Fibroblast of lung (primary cell): Measurements from ENCODE around the gene PBX4. TPM values are rescaled to one million over a fixed set of nuclear protein-coding genes. Genes with fewer than 3 reads are reported as not detected.
A peak's percentile ranks its signal among the peaks of the same experiment; 100 is the strongest.

Source experiments
- DNase-seq, 2 donors: peaks; one replicate each; pipeline versions ENCODE4 v3.0.0 to v3.0.0-alpha.2; 2010; ENCODE audit warnings: low read depth in 2 of 2
- H2AFZ ChIP-seq: 2 replicates; pipeline ENCODE4 v1.5.1; 2012; ENCODE audit warnings: low read length, control low read depth, inconsistent platforms
- H3K27ac ChIP-seq: 2 replicates; pipeline ENCODE4 v1.5.1; 2011; ENCODE audit warnings: low read length, control low read depth; ENCODE audit not compliant: insufficient read depth
- H3K27me3 ChIP-seq: 2 replicates; pipeline ENCODE4 v1.5.1; 2011; ENCODE audit warnings: mild to moderate bottlenecking, low read length; ENCODE audit not compliant: control insufficient read depth, insufficient read depth
- H3K36me3 ChIP-seq: 2 replicates; pipeline ENCODE4 v1.5.1; 2011; ENCODE audit warnings: low read length; ENCODE audit not compliant: control insufficient read depth, insufficient read depth
- H3K4me1 ChIP-seq: 2 replicates; pipeline ENCODE4 v1.5.1; 2011; ENCODE audit warnings: low read length; ENCODE audit not compliant: control insufficient read depth, insufficient read depth; ENCODE audit errors: extremely low read depth
- H3K4me2 ChIP-seq: 2 replicates; pipeline ENCODE4 v1.5.1; 2011; ENCODE audit warnings: low read length, control low read depth; ENCODE audit not compliant: insufficient read depth; ENCODE audit errors: extremely low read depth
- H3K4me3 ChIP-seq, 4 experiments: fragments of 200-600 bp in 1 of 4; sonication (generic) in 1 of 4; replicated peaks in 1 of 4; 2 replicates each; pipeline ENCODE4 v1.5.1; 2011 to 2016; ENCODE audit warnings: low read length in 4 of 4, low read depth in 3 of 4, mild to moderate bottlenecking in 3 of 4, control low read depth in 2 of 4, inconsistent platforms in 1 of 4, mixed read lengths in 1 of 4; ENCODE audit not compliant: insufficient read depth in 1 of 4; ENCODE audit errors: control extremely low read depth in 1 of 4
- H3K79me2 ChIP-seq: 2 replicates; pipeline ENCODE4 v1.5.1; 2012; ENCODE audit warnings: mild to moderate bottlenecking, low read length, inconsistent platforms; ENCODE audit not compliant: control insufficient read depth, insufficient read depth
- H3K9ac ChIP-seq: 2 replicates; pipeline ENCODE4 v1.5.1; 2011; ENCODE audit warnings: mild to moderate bottlenecking, low read length, control low read depth; ENCODE audit not compliant: insufficient read depth
- H3K9me3 ChIP-seq: 2 replicates; pipeline ENCODE4 v1.5.1; 2012; ENCODE audit warnings: low read depth, low read length; ENCODE audit not compliant: control insufficient read depth, insufficient read depth
- H4K20me1 ChIP-seq: 2 replicates; pipeline ENCODE4 v1.5.1; 2011; ENCODE audit warnings: low read length; ENCODE audit not compliant: control insufficient read depth, insufficient read depth; ENCODE audit errors: extremely low read depth
- EZH2 ChIP-seq: IDR thresholded peaks from 2 replicates; pipeline ENCODE4 v1.5.1; 2012; ENCODE audit warnings: low read length, control low read depth, mild to moderate bottlenecking; ENCODE audit errors: missing control alignments
- polyA plus RNA-seq, 2 donors: library from polyadenylated mRNA; depleted of rRNA in 1 of 2; stranded (reverse) in 1 of 2; unstranded in 1 of 2; fragments of >200 nt; gene quantifications; 2 replicates each; pipeline ENCODE4 v1.2.1, GENCODE V29; 2011 to 2012; ENCODE audit warnings: missing spikeins in 1 of 2
- total RNA-seq: library from RNA; depleted of rRNA; stranded (reverse); fragments of >200 nt; gene quantifications from 2 replicates; pipeline ENCODE4 v1.2.1, GENCODE V29; 2014
- TF ChIP-seq, protein P1 (sequence below), 2 donors: IDR thresholded peaks in 1 of 2; conservative IDR thresholded peaks in 1 of 2; 1 replicate in 1 of 2; 2 replicates in 1 of 2; pipeline ENCODE4 v1.5.1; 2011 to 2012; ENCODE audit warnings: low read length in 2 of 2, control low read depth in 1 of 2, inconsistent platforms in 1 of 2, low read depth in 1 of 2, mild to moderate bottlenecking in 1 of 2

Gene PBX4
- total and polyA plus RNA-seq, 2 donors (not counting 1 experiment from before 2014, with no cell fraction given): 0.39 to 1.7 TPM

DNA sequence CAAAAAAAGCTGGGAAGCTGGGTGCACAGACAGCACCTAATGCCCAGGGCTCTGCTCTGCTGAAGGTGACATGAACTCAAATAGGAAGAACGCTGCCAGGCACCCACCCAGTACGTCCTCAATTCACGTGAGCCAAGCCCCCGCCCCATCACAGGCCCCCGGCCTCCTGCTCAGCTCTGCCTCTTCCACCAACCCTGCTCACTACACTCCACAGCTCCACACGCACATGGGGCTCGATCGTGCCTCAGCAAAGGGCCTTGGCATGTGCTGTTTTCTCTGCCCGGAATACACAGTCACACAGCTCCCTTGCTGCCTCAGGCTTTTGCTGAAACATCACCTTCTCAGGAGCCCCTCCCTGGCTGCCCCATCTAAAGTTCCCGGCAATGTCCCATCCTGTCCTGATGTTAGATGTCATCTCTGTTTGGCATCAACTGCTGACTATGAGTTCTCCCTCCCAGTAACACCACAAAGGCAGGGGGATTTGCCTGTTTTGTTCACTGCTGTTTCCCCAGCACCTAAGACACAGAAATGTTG lies 42.7 kb upstream of the PBX4 start:
- TF ChIP-seq, protein P1, sequence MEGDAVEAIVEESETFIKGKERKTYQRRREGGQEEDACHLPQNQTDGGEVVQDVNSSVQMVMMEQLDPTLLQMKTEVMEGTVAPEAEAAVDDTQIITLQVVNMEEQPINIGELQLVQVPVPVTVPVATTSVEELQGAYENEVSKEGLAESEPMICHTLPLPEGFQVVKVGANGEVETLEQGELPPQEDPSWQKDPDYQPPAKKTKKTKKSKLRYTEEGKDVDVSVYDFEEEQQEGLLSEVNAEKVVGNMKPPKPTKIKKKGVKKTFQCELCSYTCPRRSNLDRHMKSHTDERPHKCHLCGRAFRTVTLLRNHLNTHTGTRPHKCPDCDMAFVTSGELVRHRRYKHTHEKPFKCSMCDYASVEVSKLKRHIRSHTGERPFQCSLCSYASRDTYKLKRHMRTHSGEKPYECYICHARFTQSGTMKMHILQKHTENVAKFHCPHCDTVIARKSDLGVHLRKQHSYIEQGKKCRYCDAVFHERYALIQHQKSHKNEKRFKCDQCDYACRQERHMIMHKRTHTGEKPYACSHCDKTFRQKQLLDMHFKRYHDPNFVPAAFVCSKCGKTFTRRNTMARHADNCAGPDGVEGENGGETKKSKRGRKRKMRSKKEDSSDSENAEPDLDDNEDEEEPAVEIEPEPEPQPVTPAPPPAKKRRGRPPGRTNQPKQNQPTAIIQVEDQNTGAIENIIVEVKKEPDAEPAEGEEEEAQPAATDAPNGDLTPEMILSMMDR (conservative IDR thresholded peaks at IDR 0.05 in 1 of 2, IDR thresholded peaks at IDR 0.05 in 1 of 2; ENCODE audit: low read depth in 1 of 2, low read length in 2 of 2): no peak
- TF ChIP-seq EZH2: no peak
- H4K20me1 ChIP-seq: no peaks in the 10 kb centered on the region
- H3K27ac ChIP-seq: no peak overlapping the region

GRCh38 chr19:19659646-19660245 lies 41.3 kb upstream of the PBX4 start:
- Histone ChIP-seq H3K27me3 (no peaks in the 10 kb centered on the region), H3K27ac (no peak overlapping the region), H3K4me2 (no peak overlapping the region), H3K9ac (no peak overlapping the region), H2AFZ (no peak overlapping the region), H4K20me1 (no peaks in the 10 kb centered on the region), H3K36me3 (peaks cover 27% of the 10 kb centered on the region), H3K79me2 (peaks cover 33% of the 10 kb centered on the region), H3K4me1 (peaks cover 4% of the 10 kb centered on the region), H3K4me3 (no peak overlapping the region), H3K9me3 (no peaks in the 10 kb centered on the region)
- no peak for DNase-seq
- no peak for TF ChIP-seq EZH2
- TF ChIP-seq, protein P1 (conservative IDR thresholded peaks at IDR 0.05 in 1 of 2, IDR thresholded peaks at IDR 0.05 in 1 of 2; ENCODE audit: low read depth in 1 of 2, low read length in 2 of 2): no peak

More for the DNA sequence above, 42.7 kb upstream of the PBX4 start:
- Histone ChIP-seq H3K9me3 (no peaks in the 10 kb centered on the region), H3K9ac (no peak overlapping the region), H3K79me2 (peaks cover 33% of the 10 kb centered on the region), H3K4me3 (no peak overlapping the region), H2AFZ (no peak overlapping the region), H3K36me3 (peaks cover 17% of the 10 kb centered on the region), H3K4me2 (peak overlapping the region; percentile 59), H3K27me3 (no peaks in the 10 kb centered on the region), H3K4me1 (peaks cover 4% of the 10 kb centered on the region)
- DNase-seq: no peak

DNA sequence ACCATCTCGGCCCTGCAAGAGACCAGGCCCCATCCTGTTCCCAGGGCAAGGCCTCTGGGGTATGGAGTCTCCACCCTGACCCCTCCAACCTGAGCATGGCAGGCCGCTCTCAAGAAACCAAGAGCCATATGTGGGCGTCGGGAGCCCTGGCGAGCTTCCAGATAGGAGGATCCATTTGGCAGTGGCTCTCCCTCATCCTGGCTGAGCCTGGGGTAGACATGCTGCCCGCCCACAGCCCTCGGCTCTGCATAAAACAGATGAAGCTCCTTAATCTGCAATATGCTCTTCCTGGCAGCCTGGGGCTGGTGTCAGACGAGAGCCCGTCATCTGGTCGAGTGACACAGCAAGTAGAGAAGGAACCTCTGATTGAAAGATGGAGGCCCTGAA lies 38.9 kb upstream of the PBX4 start:
- Histone ChIP-seq H2AFZ (no peak overlapping the region), H3K36me3 (peaks cover 44% of the 10 kb centered on the region), H3K79me2 (peaks cover 23% of the 10 kb centered on the region), H4K20me1 (no peaks in the 10 kb centered on the region), H3K27ac (no peak overlapping the region), H3K4me3 (no peak overlapping the region), H3K4me2 (no peak overlapping the region), H3K4me1 (peaks cover 2% of the 10 kb centered on the region), H3K27me3 (no peaks in the 10 kb centered on the region), H3K9ac (no peak overlapping the region), H3K9me3 (no peaks in the 10 kb centered on the region)
- TF ChIP-seq EZH2: no peak
- TF ChIP-seq, protein P1 (conservative IDR thresholded peaks at IDR 0.05 in 1 of 2, IDR thresholded peaks at IDR 0.05 in 1 of 2; ENCODE audit: low read depth in 1 of 2, low read length in 2 of 2): no peak
- peak in 1 of 2 donors; percentile 8 for DNase-seq
